ENCODE results near the gene KIF14.
A peak's percentile ranks its signal among the peaks of the same experiment; 100 is the strongest.

The KIF14 gene, protein sequence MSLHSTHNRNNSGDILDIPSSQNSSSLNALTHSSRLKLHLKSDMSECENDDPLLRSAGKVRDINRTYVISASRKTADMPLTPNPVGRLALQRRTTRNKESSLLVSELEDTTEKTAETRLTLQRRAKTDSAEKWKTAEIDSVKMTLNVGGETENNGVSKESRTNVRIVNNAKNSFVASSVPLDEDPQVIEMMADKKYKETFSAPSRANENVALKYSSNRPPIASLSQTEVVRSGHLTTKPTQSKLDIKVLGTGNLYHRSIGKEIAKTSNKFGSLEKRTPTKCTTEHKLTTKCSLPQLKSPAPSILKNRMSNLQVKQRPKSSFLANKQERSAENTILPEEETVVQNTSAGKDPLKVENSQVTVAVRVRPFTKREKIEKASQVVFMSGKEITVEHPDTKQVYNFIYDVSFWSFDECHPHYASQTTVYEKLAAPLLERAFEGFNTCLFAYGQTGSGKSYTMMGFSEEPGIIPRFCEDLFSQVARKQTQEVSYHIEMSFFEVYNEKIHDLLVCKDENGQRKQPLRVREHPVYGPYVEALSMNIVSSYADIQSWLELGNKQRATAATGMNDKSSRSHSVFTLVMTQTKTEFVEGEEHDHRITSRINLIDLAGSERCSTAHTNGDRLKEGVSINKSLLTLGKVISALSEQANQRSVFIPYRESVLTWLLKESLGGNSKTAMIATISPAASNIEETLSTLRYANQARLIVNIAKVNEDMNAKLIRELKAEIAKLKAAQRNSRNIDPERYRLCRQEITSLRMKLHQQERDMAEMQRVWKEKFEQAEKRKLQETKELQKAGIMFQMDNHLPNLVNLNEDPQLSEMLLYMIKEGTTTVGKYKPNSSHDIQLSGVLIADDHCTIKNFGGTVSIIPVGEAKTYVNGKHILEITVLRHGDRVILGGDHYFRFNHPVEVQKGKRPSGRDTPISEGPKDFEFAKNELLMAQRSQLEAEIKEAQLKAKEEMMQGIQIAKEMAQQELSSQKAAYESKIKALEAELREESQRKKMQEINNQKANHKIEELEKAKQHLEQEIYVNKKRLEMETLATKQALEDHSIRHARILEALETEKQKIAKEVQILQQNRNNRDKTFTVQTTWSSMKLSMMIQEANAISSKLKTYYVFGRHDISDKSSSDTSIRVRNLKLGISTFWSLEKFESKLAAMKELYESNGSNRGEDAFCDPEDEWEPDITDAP (N-terminal part only)

DNA sequence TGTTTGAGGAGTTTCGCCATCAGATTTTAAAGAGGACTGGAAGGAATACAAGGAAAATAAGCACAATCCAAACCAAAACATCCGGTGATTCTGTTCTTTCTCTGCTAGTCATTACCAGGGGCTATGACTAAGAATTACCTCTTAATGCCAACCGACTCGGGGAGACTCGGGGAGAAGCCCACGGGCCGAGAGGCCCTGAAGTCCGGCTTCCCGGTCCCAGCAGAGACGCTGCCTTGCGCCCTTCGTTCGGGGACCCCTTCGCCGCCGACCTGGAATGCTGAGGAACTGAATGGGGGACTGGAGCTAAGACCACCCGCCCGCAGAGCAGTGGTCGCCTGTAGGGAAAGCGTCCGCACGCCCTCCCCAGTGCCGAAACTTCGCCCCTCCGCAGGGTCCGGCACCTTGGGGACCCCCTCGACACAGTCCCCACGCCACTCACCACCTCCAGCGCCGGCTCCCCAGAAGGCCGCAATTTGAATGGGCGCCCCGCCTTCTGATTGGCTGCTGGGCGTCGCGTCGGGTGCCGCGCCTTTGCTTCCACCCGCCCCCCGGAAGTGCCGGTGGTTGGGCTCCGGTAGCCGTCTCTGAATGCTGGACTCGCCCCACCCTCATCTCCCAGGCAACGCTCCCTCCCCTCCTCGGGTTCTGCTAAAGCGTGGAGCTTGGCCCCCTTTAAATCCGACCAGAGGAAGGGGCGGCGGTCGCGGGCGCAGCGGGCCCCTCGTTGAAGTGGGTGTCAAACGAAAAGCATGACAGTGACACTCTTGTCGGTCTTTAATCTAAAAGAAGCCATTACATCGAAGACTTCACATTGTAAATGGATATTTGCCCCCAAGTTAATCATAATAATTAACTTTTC is at the start of gene KIF14:
TSS of gene KIF14 (minus strand) at position 479 of the 859 bp plus-strand sequence. CDS start 2,028 bp downstream, outside the sequence.
- peak; percentile 88 for DNase-seq (ENCODE audit: low read depth)

DNA sequence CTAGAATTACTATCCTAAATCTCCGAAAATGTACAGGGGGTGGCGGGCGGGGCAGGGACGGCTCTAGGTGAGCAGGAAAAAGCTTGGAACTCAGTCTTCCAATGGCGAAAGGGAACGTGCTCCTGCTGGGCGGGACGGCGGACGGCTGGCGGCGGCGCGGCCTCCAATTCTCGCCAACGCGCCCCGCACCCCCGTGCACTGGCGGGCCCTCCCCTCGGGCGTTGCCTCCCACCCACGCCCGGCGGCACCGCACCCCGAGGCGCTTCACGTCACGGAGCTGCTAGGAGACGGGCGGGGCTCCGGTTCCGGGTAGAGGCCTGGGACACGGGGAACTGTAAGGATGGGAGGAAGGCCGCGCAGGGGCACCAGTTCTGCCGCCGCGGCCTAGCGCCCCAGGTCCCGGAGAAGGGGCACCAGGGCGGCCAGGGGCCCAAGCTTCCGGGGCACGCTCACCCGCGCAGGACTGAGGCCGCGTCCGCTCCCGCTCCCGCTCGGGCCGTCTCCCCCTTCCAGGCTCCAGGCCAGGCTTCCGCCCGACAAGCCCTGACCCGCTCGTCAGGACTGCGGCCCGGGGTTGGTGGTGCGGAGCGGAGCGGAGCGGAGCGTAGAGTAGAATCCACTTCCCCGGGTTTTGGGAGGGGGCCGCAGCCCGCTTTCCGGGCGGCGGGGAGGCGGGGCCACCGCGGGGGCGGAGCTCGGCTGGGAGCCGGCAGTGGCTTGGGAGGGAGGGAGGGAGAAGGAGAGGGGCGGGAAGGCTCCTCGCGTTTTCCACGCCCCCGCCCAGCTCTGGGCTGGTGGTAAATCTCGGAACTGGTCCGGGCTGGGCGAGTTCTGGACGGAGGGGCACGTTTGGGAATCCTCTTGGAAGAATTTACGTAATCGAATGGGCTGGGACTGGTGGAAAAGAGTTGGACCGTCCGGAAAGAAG is 49.0 kb upstream of the KIF14 start, which contains the start of gene DDX59:
TSS of gene DDX59 (minus strand) at position 594 of the 928 bp plus-strand sequence. CDS start 3,167 bp downstream, outside the sequence.
- peak; percentile 93 for DNase-seq (ENCODE audit: low read depth)

DNA sequence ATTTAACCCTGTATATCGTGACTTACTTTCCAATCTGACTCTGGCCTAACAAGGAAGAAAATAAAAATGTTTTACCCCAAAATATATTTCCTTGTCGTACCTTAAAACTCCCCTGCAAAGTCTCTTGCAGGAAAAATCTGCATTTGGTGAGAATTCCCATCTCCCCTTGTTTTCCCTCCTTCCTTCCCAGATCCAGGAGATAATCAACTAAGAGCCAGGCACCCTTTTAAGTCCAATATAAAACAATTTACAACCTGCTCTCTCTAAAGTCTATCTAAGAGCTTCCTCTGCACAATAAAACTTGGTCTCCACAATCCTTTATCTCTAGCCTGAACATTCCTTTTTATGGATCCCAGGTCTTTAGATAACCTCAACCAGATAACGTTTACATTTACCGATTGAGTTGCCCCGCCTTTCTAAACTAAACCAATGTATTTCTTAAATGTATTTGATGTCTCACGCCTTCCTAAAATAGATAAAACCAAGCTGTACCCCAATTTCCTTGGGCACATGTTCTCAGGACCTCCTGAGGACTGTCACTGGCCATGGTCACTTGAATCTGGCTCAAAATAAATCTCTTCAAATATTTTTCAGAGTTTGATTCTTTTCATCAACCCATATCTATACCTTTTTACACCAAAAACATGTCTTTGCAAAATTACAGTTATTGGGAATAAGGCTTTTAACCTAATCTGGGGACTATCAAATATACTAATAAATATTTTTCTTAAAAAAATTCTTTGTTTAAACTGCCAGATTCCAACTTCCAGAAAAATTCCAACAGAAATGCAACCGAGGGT is 48.2 kb upstream of the KIF14 start:
- DNase-seq (ENCODE audit: low read depth) = no peak

DNA sequence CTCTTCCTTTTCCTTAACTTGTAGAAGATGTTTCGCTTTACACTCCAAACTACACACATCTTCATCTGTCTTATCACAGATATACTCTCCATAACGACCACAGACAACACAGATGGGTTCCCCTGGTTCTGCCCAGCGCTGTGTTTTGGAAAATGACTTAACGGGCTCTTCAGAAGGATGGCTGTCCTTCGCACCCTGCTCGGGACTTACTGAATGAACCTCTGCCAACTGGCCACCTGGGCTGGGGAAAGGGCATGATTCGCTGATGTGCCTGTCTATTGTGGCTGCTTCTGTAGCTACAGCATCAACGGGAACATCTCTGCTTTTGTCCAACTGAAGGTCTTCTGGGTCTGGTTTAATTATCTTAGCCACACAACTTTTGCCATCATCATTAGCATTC is 45.8 kb upstream of the KIF14 start:
- DNase-seq (ENCODE audit: low read depth) = no peak

DNA sequence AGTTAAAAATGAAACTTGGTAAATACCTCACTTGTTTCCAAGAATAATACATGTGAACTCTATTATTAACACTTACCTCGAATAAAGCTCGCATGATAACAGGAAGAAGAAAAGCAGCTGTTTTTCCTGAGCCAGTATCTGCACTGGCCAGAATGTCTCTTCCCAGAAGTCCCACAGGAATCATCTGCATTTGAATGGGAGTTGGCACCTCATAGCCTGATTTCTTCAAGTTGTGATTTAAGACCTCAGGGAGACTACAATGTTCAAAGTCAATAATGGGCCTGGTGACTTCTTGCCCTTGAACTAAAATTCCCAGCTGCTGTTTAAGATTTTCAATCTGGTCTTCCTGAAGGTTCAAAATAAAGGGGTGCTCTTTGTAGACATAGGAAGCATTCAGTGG is 45.3 kb upstream of the KIF14 start:
- no peak for DNase-seq (ENCODE audit: low read depth)

DNA sequence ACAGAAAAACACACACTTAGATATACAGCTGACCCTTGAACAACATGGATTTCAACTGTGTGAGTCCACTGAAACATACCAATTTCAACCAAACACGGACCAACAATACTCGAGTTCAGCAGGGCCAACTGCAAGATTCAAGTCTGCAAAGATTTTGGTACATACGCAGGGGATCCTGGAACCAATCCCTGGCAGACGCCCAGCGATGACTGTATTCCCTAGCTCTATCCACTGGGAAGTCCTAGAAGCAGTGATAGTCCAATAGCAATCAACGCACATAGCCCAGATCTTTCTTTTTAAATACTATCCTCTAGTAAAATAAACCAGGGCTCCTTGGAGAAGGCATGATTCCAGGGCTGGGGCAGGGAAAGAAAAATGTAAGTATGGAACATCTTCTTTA is 40.2 kb upstream of the KIF14 start:
- no peak for DNase-seq (ENCODE audit: low read depth)

DNA sequence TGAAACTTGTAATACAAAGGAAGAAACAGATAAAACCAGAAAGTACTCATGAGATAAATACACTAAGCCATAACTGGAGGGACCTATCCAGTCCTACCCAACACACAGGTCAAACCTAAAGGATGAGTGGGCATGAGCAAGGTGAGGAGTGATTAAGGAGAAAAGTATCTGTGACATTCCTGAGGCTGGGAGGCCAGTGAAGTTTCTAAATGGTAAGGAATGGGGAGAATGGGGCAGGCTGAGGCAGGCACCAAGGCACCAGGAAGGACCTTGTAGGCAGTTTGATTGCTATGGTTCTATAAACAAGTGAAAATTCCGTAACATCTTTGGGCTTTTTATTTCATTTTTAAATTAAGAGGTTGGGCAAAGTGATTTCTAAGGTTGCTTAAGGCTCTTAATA is 38.7 kb upstream of the KIF14 start:
- no peak for DNase-seq (ENCODE audit: low read depth)

DNA sequence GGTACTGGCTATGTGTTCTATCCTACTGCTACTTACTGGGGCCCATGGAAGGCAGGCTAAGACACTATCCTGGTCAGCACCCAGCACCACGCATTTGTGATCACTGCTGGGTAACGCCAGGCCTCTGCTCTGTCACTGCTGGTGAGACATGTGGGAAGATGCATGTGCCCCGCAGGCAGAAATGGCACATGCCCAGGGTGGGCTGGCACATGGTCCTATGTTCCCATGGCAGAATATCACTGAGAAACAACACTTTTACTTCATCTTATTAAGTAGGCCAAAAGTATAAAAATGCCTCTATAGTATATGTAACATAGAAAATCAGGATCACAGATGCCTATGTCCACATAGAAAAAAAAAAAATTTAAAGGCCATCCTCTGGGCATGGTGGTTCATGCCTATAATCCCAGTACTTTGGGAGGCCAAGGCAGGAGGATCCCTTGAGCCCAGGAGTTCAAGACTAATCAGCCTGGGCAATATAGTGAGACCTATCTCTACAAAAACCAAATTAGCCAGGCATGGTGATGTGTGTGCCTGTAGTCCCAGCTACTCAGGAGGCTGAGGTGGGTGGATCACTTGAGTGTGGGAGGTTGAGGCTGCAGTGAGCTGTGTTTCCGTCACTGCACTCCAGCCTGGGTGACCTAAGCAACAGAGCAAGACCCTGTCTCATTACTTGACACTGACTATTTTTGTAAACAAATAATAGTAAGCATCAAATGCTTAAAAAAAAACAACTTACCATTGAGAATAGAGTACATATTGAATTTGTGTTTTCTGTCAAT is 37.7 kb upstream of the KIF14 start:
- no peak for DNase-seq (ENCODE audit: low read depth)

DNA sequence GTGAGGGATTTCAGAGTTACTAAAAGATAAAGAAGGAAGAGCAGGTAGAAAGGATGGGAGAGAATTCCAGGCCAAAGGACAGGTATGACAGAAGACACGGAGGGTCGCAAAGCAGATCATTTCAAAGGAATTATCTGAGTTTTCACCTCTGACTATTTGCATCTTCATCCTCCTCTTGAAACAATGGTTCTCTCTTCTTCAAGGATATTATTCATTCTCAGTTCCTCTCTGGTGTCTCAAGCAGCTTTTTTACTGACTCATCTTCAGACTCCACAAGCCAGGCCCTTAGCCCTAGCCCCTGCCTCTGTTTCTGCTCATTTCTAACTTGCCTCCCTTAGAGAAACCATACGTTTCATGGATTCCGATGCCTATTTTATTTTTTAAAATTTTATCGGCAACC is 34.1 kb upstream of the KIF14 start:
- DNase-seq (ENCODE audit: low read depth) = no peak

DNA sequence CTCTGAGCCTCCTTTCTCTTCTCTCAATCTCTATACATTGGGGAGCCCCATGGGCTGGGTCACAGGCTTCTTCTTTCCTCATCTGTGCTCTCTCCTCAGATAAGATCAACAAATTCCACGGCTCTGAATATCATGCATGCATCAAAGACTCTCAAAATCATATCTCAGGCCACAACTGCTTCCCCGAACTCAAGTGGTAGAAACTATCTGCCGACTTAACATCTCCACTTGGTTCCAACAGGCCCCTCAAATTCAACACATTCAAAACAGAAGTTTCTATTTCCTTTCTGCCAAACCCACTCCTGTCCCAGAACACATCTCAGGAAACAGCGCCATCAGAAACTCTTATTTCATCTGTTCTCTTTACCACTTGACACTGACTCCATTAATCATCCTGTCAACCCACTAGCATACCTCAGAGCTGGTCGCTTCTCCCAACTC is 32.5 kb upstream of the KIF14 start:
- DNase-seq (ENCODE audit: low read depth) = no peak

DNA sequence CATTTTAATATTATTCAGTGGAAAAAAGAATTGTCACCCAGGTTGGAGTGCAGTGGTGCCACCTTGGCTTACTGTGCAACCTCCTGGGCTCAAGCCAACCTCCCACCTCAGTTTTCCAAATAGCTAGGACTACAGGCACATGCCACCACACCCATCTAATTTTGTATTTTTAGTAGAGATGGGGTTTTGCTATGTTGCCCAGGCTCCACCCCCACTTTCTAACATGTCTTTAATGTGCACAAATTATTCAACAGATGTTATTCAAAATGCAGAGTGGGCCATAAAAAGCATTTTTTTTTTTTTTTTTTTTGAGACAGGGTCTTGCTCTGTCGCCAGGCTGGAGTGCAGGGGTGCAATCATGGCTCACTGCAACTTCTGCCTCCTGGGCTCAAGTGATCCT is 31.8 kb upstream of the KIF14 start:
- no peak for DNase-seq (ENCODE audit: low read depth)

DNA sequence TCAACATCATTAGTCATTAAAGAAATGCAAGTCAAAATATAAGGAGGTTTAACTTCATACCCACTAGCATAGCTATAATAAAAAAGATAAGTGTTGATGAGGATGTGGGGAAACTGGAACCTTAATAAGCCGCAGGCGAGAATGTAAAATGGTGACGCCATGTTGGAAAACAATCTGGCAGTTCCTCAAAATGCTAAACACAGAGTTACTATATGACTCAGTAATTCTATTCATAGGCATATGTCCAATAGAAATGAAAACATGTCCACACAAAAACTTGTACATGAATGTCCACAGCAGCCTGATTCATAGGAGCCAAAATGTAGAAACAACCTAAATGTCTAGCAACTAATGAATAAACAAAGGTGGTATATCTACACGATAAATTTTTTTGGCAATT is 26.0 kb upstream of the KIF14 start:
- no peak for DNase-seq (ENCODE audit: low read depth)

DNA sequence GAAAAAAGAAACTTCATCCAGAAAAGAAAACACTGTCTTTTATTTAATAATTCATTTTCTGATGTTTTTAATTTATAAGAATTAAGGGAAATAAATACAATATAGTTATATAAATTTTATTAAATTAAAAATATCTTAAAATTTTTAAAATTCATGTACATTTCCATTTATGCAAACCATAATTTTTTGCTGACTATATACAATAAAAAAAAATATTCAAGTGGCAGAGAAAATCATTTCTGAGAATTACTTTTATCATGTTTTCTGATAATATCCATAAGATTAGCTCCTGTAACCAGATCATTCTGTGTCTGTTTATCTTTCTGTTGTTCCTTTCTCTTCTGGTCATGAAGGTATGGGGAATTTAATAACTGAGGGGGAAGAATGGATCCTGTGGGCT is 23.5 kb upstream of the KIF14 start:
- no peak for DNase-seq (ENCODE audit: low read depth)

DNA sequence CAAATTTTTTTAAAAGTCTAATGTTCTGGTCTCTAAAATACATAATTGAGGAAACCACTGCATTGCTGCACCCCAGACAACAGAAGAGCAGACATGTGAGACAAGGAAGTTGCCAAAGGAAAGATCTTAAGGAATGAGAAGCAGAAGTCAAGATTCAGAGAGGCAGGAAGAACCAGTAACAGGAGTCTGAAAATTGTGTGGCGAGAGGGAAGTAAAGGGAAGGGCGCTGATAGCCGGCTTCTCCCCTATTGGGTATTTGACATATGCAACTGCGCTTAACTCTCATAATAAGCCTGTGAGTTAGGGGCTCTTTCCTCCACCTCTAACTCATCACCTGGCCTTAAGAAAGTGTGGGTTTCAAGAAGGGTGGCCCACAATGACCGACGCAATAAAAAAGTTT is 21.9 kb upstream of the KIF14 start:
- DNase-seq (ENCODE audit: low read depth) = peak; percentile 46

DNA sequence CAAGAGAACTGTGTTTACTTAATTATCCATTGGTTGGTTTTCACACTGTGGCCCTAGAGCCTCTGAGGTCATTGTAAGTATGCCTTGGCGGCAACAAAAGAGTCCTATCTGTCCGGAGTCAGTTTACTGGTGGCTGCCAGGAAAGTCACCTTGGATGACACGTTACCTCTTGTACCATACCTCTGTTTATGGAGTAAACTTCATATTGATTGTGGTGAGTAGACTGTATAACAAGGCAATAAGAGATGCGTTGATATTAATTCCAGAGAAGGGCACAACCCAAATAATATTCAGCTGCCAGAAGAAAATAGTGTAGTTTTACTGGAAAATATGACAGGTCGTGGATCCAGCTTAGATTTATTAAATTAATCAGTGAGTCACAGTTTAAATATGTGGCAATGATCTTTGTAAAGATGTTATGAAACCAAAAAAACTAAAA is 20.4 kb upstream of the KIF14 start:
- no peak for DNase-seq (ENCODE audit: low read depth)

DNA sequence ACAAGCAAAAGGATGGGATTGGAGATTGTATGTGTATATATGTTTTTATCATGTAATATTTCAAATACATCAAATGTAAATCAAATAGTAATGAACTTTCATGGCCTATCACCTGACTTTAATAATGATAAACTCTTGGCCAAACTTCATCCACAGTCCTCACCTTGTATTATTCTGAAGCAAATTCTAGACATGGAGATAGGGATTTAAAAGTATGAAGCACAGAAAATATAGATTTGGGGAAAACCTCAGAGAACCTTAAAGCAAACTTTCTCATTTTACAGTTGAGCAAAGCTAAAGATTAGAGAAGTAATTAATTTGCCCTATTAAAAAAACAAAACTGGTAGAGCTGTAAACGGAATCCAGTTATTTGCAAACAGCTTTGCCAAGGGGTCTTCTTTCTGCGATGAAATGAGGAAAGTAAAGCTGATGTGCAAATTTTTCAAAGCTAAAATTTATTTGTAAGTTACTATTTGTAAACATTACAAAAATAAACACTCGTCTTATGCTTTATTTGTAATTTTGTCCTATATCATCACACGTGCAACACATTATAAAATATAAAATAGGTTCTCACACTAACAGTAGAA is 19.9 kb upstream of the KIF14 start:
- DNase-seq (ENCODE audit: low read depth) = no peak

DNA sequence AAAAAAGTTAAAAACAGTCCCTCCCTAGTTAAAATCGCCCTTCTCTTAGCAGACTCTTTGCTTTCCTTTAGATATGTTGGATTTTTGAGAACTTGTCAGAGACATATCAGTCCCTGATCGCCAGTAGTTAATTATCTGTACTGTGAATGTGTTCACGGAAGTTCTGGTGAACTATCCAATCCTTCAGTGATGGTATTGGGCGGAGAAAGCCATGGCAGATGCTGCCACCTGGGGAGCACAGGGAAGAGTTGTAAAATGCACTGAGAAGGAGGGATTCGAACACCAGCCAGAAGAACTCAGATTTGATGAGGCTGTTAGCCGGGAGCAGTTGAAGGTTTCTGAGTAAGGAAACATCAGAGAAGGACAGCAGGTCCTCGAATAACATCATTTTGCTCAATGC is 17.5 kb upstream of the KIF14 start:
- DNase-seq (ENCODE audit: low read depth) = no peak

DNA sequence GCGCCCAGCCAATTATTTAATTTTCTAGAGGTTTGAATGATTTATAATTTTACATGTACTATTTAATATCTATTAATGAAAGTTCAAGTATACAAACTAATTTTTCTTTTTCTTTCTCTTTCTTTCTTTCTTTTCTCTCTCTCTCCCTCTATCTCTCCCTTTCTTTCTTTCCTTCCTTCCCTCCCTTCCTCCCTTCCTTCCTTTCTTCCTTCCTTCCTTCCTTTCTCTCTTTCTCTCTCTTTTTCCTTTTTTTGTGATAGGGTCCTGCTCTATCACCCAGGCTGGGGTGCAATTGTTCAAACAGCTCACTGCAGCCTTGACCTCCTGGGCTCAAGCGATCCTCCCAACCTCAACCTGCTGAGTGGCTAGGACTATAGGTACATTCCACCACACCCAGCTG is 16.1 kb upstream of the KIF14 start:
- DNase-seq (ENCODE audit: low read depth) = no peak
